Embryonic facial prominence (tissue), 1 donor: ENCODE results near the gene EVI5L.

ENCODE experiments used
- DNase-seq: peaks from one replicate; pipeline ENCODE4 v3.0.0-alpha.2; 2016; ENCODE audit errors: extremely low spot score

Gene EVI5L

DNA sequence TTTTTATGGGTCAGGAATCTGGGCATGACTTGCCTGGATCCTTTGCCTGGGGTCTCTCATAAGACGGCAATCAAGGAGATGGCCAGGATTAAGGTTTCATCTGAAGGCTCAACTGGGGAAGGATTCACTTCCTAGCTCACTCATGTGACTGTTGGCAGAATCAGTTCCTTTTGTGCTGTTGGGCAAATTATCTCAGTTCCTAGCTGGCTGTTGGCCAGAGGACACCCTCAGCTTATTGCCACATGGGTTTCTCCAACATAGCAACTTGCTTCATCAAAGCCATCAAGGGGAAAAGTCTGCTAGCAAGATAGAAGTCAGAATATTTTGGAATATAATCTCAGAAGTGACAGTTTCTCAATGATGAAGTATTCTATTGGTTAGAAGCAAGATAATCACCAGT lies 12.2 kb upstream of the EVI5L start:
- no peak for DNase-seq

DNA sequence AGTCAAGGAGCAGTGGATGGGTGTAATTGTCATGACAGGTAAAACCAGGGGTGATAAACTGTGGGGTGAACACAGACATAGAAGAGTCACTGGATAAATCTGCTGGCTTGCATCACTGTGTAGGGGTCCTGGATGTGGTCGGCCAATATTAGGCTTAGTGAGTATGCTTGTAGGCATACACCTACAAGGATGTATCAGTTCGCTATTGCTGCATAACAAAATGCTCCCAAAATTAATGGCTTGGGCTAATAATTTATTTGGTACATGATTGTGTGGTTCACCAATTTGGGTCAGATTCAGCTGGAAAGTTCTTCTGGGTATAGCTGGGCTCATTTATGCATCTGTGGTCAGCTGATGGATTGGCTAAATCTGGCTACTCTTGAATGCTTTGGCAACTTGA lies 11.2 kb upstream of the EVI5L start:
- DNase-seq = no peak

DNA sequence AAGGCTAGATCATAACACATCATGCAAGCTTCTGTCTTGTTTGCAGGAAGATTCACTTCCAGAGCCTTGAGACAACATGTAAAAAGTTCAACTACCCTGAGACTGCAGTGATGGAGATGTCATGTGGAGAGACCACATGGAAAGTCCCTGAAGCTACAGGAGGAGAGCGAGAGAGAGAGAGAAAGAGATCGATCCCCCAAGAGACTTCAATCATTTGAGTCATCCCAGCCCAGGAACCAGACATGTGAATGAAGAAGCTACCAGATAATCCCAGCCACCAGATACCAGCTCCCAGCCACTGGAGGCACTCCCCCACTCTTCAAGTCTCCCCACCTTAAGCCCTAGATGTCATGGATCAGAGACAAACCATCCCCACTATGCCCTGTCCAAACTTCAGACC lies 10.7 kb upstream of the EVI5L start:
- DNase-seq = no peak

DNA sequence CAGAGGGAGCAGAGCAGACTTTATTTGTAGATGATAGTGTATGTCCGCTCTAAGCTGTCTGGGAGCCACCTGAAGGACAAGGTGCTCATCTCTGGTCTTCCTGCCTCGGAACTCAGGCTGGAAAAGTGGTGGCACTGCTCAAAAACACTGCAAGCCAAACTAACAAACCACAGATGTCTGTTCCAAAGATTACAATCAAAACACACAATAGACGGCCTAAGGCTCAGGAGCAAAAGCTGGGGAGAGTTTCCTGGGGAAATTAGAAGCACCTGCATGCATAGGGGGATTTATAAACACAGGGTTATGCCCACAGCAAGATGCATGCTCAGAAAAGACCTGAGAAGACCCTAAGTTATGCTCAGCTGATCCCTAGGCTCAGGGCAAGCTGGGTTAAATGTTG lies 9.4 kb upstream of the EVI5L start:
- DNase-seq = no peak

DNA sequence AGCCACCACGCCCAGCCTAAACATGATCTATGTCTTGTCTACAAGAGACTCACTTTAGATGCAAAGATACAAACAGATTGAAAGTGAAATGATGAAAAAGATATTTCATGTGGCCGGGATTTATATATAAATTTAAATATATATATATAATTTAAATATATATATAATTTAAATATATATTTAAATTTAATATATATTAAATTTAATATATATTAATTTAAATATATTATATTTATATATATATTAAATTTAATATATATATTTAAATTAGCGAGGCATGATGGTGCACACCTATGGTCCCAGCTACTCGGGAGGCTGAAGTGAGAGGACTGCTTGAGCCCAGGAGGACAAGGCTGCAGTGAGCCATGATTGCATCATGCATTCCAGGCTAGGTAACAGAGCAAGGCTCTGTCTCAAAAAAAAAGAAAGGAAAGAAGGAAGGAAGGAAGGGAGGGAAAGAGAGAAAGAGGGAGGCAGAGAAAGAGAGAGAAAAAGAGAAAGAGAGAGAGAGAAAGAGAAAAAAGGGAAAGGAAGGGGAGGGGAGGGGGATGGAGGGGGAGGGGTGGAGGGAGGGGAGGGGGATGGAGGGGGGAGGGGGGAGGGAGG lies 7.0 kb upstream of the EVI5L start:
- no peak for DNase-seq

DNA sequence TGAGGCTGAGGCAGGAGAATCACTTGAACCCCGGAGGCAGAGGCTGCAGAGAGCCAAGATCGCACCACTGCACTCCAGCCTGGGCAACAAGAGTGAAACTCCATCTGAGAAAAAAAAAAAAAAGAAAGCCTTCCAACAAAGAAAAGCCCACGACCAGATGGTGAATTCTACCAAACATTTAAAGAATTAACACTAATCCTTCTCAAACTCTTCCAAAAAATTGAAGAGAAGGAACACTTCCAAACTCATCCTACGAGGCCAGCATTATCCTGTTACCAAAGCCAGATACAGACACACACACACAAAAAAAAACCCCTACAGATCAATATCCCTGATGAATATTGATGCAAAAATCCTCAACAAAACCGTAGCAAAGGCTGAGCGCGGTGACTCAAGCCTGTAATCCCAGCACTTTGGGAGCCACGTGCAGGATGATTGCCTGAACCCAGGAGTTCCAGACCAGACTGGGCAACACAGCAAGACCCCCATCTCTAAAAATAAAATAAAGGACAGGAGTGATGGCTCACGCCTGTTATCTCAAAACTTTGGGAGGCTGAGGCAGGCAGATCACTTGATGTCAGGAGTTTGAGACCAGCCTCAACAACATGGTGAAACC lies 6.2 kb upstream of the EVI5L start:
- no peak for DNase-seq

DNA sequence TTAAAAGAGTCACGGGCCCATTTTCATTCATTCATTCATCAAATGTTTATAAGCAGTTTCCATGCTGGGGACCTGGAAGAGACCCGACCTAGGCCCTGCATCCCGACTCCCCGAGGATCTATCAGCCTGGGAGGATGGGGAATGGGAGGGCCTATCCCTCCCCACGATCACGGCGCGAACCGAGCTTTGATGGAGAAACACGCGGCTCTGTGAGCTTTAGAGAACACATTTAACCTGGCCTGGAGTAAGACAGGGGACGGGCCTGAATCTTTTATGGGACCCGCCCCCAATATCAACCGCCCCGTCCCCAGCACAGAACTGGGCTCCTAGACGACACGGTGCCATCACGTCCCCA lies 875 bp upstream of the EVI5L start:
- no peak for DNase-seq

DNA sequence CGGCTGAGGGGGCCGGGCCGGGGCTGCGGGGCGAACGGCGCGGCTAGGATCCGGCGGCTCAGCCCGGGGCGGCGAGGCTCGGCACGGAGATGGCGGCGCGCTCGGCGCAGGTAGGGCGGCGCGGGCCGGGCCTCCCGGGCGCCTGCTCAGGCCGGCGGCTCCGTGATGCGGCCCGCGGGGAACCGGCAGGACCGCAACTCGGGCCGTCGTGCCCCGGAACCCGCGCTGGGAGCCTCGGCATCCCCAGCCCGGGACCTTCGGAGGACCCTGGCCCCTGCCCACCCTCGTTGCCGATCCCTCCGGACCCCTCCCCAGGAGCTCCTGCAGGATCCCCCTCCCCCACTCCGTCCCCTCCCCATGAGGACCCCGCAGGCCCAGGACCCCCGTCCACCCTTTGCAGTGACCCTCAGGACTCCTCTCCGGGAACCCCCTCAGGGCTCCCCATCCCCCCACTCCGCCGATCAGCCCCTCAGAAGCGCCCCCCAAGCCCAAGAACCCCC lies 304 bp downstream of the EVI5L start:
- DNase-seq = no peak

DNA sequence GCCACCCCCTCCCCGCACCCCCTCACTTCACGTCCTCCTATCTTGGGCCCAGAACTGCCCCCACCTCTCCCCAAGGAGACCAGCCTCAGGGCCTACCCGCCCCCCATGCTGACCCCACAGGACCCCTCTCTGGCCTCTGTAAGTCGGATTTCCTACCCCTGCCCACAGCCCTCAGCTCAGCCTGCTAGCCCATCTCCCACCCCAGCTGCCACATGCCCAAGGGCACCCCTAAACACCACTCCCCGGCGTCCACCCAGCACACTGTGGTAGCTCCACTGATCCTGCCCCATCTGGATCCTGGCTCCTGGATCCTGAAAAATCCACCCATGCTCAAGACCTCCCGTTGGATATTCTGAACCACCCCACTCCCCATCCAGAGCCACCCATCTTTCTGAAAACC lies 805 bp downstream of the EVI5L start:
- no peak for DNase-seq

DNA sequence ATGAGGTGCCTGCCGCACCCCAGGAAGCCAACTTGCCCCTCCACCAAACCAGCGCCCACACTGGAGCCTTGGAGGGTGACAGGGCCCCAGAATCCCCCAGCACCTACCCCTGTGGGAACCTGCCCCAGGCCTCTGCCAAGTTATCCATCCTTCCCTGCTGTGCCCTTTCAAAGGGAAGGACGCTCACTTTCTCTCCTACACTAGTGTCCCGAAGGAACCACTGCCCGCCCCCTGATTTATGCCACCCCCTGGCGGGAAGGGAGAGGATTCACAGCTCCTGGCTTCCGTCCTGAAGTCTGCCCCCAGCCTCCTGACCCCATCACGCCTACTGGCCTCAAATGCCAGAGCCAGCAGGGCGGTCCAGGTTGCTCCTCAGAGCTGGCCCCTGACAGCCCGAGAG lies 1.4 kb downstream of the EVI5L start:
- DNase-seq = no peak

DNA sequence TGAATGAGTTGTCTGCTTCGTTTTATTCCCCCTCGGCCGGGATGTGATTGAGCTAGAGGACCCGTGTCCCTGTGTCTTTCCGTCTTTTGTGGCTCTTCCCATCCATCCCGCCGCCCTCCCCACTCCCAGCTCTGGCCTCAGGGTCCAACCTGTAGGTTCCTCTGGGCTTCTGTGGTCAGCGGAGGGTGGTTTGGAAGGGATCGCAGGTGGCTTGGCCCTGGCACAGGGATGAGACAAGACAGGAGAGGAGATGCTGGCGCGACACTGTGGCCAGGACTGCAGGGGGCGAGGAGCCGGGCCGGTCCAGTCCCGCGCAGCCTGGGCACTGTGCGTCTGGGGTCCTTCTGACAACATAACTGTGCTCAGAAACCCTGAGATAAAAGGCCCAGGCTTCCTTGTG lies 2.0 kb downstream of the EVI5L start:
- no peak for DNase-seq

DNA sequence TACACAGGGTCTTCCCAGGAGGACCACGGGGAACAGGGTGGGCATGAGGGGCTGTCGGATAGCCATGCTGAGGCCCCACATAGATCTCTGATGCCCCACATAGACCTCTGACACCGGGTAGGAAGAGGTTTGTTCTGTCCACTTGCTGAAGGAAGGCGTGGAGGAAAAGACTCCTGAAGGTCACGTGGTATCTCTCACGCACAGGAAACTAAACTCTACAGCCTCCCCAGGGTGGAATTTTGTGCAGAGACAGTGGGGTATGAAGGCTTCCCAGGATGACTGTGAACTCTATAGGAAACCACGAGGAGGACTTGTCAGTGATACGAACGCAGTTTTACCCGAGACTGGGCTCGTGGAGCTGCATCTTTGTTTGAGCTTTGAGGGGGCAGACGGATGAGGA lies 2.8 kb downstream of the EVI5L start:
- no peak for DNase-seq

DNA sequence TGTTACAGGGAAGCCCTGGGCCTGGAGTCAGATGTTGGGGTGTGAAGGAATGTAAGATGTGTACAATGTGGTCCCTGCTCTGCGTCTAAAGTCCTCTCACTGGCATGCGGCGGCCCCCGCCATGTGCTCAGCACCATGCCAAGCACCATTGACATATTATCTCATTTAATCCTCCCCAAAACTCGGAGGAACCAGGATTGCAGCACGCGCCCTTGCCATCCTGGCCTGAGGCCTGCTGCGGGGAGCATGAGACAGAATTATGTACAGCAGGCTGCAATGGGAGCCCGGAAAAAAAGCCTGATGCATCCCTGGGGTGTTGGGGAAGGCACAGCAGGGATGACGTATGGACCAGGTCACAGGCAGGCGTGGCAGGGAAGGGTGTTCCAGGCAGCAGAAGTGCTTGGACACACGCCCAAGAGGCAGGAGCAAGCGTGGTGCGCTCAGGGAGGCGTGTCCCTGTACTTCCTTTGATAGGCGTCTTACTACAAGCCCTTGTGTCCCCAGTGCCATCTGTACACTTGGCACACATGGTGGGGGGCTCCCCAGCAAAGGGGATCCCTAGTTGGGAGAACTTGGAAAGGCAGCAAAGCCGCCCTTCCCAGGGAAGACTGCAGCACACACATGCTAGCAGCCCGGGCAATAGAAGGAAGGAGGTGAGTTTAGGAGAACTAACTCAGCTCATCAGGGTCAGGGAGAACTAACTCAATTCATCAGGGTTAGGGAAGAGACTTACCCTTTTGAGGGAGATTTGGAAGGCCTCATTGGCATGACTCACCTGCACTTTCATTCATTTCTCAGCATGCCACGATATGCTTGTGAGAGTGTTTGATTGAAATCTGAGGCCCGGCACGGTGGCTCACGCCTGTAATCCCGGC lies 3.4 kb downstream of the EVI5L start:
- DNase-seq = no peak

DNA sequence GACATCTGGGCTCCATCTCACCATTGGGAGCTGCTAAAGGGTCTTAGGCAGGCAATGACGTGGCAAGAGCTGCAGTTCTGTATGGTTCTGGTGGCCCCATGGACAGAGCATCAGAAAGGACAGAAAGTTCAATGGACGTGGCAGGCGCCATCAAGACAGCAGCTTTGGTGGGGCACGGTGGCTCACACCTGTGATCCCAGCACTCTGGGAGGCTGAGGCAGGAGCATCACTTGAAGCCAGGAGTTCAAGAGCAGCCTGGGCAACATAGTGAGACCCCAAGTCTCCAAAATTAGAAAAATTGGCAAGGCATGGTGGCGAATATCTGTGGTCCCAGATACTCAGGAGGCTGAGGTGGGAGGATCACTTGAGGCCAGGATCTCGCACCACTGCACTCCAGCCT lies 9.5 kb downstream of the EVI5L start:
- DNase-seq = no peak

DNA sequence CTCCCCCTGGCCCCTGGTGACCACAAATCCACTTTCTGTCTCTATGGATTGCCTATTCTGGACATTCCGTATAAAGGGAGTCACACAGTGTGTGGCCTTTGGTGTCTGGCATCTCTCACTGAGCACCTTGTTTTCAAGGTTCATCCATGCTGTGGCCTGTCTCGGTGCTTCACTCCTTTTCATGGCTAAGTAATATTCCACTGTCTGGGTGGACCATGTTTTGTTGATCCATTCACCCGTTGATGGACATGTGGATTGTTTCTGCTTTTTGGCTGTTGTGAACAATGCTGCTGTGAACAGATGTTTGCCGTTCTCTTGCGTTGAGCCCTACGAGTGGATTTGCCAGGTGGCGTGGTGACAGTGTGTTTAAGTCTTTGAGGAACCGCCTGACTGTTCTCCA lies 10.6 kb downstream of the EVI5L start:
- no peak for DNase-seq

DNA sequence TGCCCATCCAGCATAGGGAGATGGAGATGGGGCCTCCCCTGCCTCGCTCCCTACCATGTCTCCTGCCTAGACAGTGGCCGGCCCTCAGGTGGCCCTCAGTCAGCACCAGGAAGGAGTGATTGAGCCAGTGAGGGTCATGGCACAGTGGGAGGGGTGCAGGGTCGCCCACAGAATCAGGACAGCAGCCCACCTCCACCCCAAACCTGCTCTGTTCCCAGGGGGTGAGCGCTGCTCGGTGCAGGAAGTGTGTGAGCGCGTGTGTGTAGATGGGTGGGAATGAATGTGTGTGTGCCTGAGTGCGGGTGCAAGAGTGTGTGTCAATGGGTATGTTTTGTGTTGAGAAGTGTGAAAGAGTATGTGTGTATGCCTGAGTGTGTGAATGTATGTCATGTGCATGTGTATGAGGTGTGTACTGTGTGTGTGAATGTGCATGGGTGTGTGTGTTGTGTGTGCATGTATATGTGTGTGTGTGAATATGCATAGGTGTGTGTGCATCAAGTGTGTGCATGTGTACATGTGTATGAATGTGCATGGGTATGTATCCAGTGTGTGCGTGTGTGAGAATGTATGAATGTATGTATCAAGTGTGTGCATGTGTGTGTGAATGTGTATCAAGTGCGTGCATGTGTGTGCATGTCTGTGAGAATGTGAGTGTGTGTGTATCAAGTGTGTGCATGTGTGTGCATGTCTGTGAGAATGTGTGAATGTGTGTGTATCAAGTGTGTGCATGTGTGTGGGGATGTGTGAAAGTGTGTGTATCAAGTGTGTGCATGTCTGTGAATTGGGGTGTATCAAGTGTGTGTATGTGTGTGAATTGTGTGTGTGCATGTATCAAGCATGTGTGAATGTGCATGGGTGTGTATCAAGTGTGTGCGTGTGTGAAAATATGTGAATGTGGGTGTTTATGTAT lies 12.0 kb downstream of the EVI5L start:
- DNase-seq = no peak

DNA sequence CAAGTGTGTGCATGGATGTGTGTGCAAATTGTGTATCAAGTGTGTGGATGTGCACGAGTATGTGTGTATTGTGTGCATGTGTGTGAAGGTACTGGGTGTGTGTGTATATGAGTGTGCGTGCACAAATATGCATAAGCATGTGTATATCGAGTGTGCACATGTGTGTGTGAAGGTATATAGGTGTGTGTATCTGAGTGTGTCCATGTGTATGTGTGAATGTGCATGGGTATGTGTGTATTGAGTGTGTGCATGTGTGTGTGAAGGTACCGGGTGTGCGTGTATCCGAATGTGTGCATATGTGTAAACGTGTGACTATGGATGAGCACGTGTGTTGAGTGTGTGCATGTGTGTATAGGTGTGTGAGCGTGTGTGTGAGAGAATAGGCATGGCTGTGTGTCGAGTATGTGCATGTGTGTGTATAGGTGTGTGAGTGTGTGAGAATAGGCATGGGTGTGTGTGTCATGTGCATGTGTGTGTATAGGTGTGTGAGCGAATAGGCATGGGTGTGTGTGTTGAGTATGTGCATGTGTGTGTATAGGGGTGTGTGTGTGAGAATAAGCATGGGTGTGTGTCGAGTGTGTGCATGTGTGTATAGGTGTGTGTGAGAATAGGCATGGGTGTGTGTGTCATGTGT lies 12.8 kb downstream of the EVI5L start:
- no peak for DNase-seq

DNA sequence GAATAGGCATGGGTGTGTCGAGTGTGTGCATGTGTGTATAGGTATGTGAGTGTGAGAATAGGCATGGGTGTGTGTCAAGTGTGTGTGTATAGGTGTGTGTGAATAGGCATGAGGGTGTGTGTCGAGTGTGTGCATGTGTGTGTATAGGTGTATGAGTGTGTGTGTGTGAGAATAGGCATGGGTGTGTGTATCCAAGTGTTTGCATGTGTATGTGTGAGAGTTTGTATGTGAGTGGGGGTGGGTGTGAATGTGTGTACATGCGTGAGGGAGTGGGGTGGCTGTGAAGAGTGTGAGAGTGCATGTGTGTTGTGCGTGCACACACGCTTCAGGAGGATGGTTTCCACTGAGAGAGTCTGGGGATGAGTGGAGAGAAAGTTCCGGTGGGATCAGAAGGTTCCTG lies 13.5 kb downstream of the EVI5L start:
- no peak for DNase-seq

DNA sequence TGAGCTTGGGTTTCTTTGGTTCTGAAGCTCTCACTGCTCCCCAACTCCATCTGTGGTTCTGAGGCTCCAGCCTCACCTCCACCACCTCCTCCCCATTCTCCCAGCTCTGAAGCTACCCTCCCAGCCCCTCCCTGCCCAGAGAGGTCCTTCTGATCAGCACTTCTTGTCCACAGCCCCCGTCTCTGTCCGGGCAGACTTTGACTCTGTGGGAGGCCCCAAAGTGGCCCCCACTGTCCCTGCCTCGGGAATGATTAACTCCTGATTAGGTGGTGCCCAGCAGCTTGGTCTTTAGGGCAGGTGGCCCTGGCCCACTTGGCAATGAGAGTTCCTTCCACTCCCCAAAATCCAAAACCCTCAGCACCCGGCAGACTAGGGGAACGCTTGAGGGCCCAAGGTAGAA lies 14.4 kb downstream of the EVI5L start:
- DNase-seq = no peak

DNA sequence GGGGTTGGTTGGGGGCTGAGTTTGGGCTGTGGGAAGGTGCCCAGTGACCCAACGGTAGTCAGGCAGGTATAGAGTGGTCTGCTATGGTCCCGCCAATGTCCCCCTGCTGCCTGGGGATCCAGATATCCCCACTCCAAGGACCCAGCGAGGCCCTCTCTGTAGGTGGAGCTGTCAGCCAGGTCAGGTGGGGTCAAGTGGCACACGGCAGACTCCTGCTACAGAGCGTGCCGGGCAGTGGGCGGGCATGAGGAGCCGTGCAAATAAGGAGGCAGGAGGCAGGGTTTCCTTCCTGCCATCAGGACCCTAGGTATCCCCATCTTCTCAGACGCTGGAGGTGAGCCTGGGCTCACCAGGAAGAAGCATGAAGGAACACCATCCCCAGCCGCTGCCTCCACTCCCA lies 14.9 kb downstream of the EVI5L start:
- DNase-seq = no peak

DNA sequence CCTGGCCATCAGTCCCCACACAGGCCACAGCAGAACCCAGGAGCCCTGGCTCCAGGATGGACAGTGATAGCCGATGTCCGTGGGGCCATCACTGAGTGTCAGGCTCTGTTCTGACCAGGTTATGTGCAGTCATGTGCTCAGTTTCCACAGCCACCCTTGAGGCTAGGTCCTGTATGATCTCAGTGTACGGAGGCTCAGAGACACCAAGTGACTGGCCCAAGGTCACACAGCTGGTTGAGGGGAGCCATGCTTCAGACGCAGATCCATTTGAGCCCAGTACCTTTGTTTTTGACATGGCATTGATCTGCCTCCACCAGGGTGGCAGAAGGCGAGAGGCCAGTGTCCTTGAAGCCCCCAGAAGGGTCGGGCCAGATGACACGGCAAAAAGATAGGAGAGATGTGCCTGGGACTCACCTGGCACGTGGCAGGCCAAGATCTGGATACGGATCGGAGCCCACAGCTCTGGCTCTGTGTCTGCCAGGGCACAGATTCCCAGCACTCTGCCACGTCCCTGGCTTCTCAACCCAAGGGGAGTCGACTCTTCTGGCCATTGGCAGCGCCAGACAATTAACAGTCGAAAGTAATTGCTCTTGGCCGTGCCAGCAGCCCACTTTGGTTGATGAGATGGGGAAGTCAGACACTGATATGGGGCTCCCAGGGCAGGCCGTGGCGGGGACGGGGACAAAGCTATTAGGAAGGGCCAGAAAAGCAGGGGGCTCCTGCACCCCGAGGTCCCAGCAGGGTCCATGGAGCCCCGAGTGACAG lies 15.6 kb downstream of the EVI5L start:
- DNase-seq = no peak
